ENCODE measurements around the gene GRB10.

GRCh38 chr7:50785346-50785745 is 2.6 kb upstream of the GRB10 start:
- no peak for TF ChIP-seq POLR2A (IDR thresholded peaks at IDR 0.05; ENCODE audit: low read length)
- no peak for TF ChIP-seq ZNF302 (CRISPR knock-in tag; IDR thresholded peaks at IDR 0.05)
- TF ChIP-seq USF2 (IDR thresholded peaks at IDR 0.05): no peak

Measured in A549 (cell line).